ENCODE data around the gene TCF3. TPM values are rescaled to one million over a fixed set of nuclear protein-coding genes. Genes with fewer than 3 reads are reported as not detected.

Gene TCF3
- polyA plus RNA-seq, 2 donors, result 23.1 to 27.1 TPM

GRCh38 chr19:1622007-1622406 lies 30.4 kb downstream of the TCF3 start:
- H3K4me1 ChIP-seq (ENCODE audit: control insufficient read depth in 2 of 2, insufficient read depth in 2 of 2, low read length in 1 of 2), result no peaks in the 10 kb centered on the region
- peaks cover 0 to 39% of the 10 kb centered on the region in 2 donors for H3K36me3 ChIP-seq (ENCODE audit: control insufficient read depth in 2 of 2, insufficient read depth in 2 of 2, low read length in 1 of 2)
- no peaks in the 10 kb centered on the region for H3K27me3 ChIP-seq (ENCODE audit: control insufficient read depth in 1 of 2, insufficient read depth in 2 of 2, low read length in 2 of 2)
- H3K27ac ChIP-seq (ENCODE audit: low read depth in 2 of 2, low read length in 1 of 2), result no peak overlapping the region
- WGBS, 2 donors, result 91 to 92% methylated on average over 22 to 23 of the region's 23 CpGs
- H3K9me3 ChIP-seq (ENCODE audit: control insufficient read depth in 2 of 2, insufficient read depth in 1 of 2, low read depth in 1 of 2, low read length in 1 of 2), result no peaks in the 10 kb centered on the region
- H3K4me3 ChIP-seq (ENCODE audit: low read depth in 1 of 2, low read length in 2 of 2), result no peak overlapping the region

- Histone ChIP-seq H3K9me3 (ENCODE audit: control insufficient read depth in 2 of 2, insufficient read depth in 1 of 2, low read depth in 1 of 2, low read length in 1 of 2) (no peaks in the 10 kb centered on the region), H3K27ac (ENCODE audit: low read depth in 2 of 2, low read length in 1 of 2) (no peak overlapping the region), H3K4me1 (ENCODE audit: control insufficient read depth in 2 of 2, insufficient read depth in 2 of 2, low read length in 1 of 2) (no peaks in the 10 kb centered on the region), H3K27me3 (ENCODE audit: control insufficient read depth in 1 of 2, insufficient read depth in 2 of 2, low read length in 2 of 2) (no peaks in the 10 kb centered on the region), H3K36me3 (ENCODE audit: control insufficient read depth in 2 of 2, insufficient read depth in 2 of 2, low read length in 1 of 2) (peaks cover 0 to 39% of the 10 kb centered on the region in 2 donors), H3K4me3 (ENCODE audit: low read depth in 1 of 2, low read length in 2 of 2) (no peak overlapping the region)
- WGBS, 2 donors, result 92 to 95% methylated on average over 23 of the region's 23 CpGs
Measured at GRCh38 chr19:1621574-1621973, 30.8 kb downstream of the TCF3 start.

- 90 to 92% methylated on average over 19 of the region's 19 CpGs for WGBS, 2 donors
- no peaks in the 10 kb centered on the region for H3K27me3 ChIP-seq (ENCODE audit: control insufficient read depth in 1 of 2, insufficient read depth in 2 of 2, low read length in 2 of 2)
- H3K4me1 ChIP-seq (ENCODE audit: control insufficient read depth in 2 of 2, insufficient read depth in 2 of 2, low read length in 1 of 2), result no peaks in the 10 kb centered on the region
- H3K27ac ChIP-seq (ENCODE audit: low read depth in 2 of 2, low read length in 1 of 2), result no peak overlapping the region
- H3K36me3 ChIP-seq (ENCODE audit: control insufficient read depth in 2 of 2, insufficient read depth in 2 of 2, low read length in 1 of 2), result peaks cover 0 to 39% of the 10 kb centered on the region in 2 donors
- no peaks in the 10 kb centered on the region for H3K9me3 ChIP-seq (ENCODE audit: control insufficient read depth in 2 of 2, insufficient read depth in 1 of 2, low read depth in 1 of 2, low read length in 1 of 2)
- H3K4me3 ChIP-seq (ENCODE audit: low read depth in 1 of 2, low read length in 2 of 2), result no peak overlapping the region
Measured at GRCh38 chr19:1621021-1621420, 31.4 kb downstream of the TCF3 start.

GRCh38 chr19:1620502-1620901 lies 31.9 kb downstream of the TCF3 start:
- 89 to 90% methylated on average over 11 of the region's 11 CpGs for WGBS, 2 donors
- H3K36me3 ChIP-seq (ENCODE audit: control insufficient read depth in 2 of 2, insufficient read depth in 2 of 2, low read length in 1 of 2), result peaks cover 0 to 42% of the 10 kb centered on the region in 2 donors

GRCh38 chr19:1619703-1620102 lies 32.7 kb downstream of the TCF3 start:
- 87 to 89% methylated on average over 17 to 18 of the region's 18 CpGs for WGBS, 2 donors
- Histone ChIP-seq H3K4me1 (ENCODE audit: control insufficient read depth in 2 of 2, insufficient read depth in 2 of 2, low read length in 1 of 2) (no peaks in the 10 kb centered on the region), H3K36me3 (ENCODE audit: control insufficient read depth in 2 of 2, insufficient read depth in 2 of 2, low read length in 1 of 2) (peaks cover 2 to 44% of the 10 kb centered on the region in 2 donors), H3K9me3 (ENCODE audit: control insufficient read depth in 2 of 2, insufficient read depth in 1 of 2, low read depth in 1 of 2, low read length in 1 of 2) (no peaks in the 10 kb centered on the region), H3K4me3 (ENCODE audit: low read depth in 1 of 2, low read length in 2 of 2) (no peak overlapping the region), H3K27ac (ENCODE audit: low read depth in 2 of 2, low read length in 1 of 2) (no peak overlapping the region), H3K27me3 (ENCODE audit: control insufficient read depth in 1 of 2, insufficient read depth in 2 of 2, low read length in 2 of 2) (no peaks in the 10 kb centered on the region)

More at GRCh38 chr19:1620502-1620901, 31.9 kb downstream of the TCF3 start:
- Histone ChIP-seq H3K9me3 (ENCODE audit: control insufficient read depth in 2 of 2, insufficient read depth in 1 of 2, low read depth in 1 of 2, low read length in 1 of 2) (no peaks in the 10 kb centered on the region), H3K27me3 (ENCODE audit: control insufficient read depth in 1 of 2, insufficient read depth in 2 of 2, low read length in 2 of 2) (no peaks in the 10 kb centered on the region), H3K4me3 (ENCODE audit: low read depth in 1 of 2, low read length in 2 of 2) (no peak overlapping the region), H3K27ac (ENCODE audit: low read depth in 2 of 2, low read length in 1 of 2) (no peak overlapping the region), H3K4me1 (ENCODE audit: control insufficient read depth in 2 of 2, insufficient read depth in 2 of 2, low read length in 1 of 2) (no peaks in the 10 kb centered on the region)

- WGBS, 2 donors, result 90 to 91% methylated on average over 22 to 26 of the region's 26 CpGs
- no peaks in the 10 kb centered on the region for H3K9me3 ChIP-seq (ENCODE audit: control insufficient read depth in 2 of 2, insufficient read depth in 1 of 2, low read depth in 1 of 2, low read length in 1 of 2)
- no peak overlapping the region for H3K27ac ChIP-seq (ENCODE audit: low read depth in 2 of 2, low read length in 1 of 2)
- H3K4me1 ChIP-seq (ENCODE audit: control insufficient read depth in 2 of 2, insufficient read depth in 2 of 2, low read length in 1 of 2), result no peaks in the 10 kb centered on the region
- peaks cover 7 to 49% of the 10 kb centered on the region in 2 donors for H3K36me3 ChIP-seq (ENCODE audit: control insufficient read depth in 2 of 2, insufficient read depth in 2 of 2, low read length in 1 of 2)
- no peaks in the 10 kb centered on the region for H3K27me3 ChIP-seq (ENCODE audit: control insufficient read depth in 1 of 2, insufficient read depth in 2 of 2, low read length in 2 of 2)
- H3K4me3 ChIP-seq (ENCODE audit: low read depth in 1 of 2, low read length in 2 of 2), result no peak overlapping the region
Measured at GRCh38 chr19:1619094-1619439, 33.3 kb downstream of the TCF3 start.

DNA sequence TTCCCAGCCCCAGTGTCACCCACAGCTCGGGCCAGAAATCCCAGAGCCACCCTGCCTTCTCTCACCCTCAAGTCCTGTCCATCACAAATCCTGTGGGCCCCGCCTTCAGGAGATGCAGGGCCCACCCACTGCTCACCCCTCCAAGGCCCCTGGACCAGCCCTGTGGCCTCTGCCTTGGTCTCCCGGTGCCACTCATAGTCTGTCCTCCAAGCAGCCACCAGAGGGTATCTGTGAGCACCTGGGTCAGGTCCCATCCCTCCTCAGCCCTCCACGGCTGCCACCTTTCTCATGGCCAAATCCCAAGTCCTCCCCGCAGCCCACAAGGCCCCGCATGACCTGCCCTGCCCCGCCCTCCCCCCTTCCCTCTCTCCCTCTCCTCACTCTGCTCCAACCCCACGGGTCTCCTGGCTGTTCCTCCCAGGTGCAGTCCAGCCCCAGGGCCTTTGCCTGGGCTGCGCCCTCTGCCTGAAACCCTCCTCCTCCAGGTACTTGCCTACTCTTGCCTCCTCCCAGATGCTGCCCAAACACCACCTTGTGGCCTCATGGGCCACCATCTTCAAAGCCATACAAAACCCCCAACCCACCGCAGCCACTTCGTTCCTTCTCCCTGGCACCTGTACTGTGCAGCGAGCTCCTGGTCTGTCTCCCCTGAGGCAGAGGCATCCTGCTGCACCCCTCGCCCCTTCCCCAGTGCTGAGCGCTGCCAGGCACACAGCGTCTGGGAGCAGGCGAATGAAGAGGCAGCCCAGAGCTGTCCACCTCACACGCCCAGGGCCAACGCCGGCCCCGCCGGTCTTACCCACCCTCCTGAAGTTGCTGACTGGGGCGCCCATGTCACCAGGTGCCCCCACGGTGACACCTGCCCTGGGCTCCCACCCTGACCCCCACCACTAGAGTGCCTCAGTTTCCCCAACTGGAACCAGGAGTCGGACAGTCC lies 34.0 kb downstream of the TCF3 start:
- no peak overlapping the region for H3K27ac ChIP-seq (ENCODE audit: low read depth in 2 of 2, low read length in 1 of 2)
- H3K4me3 ChIP-seq (ENCODE audit: low read depth in 1 of 2, low read length in 2 of 2), result no peak overlapping the region
- 77 to 78% methylated on average over 24 of the region's 24 CpGs for WGBS, 2 donors
- no peaks in the 10 kb centered on the region for H3K9me3 ChIP-seq (ENCODE audit: control insufficient read depth in 2 of 2, insufficient read depth in 1 of 2, low read depth in 1 of 2, low read length in 1 of 2)
- no peaks in the 10 kb centered on the region for H3K27me3 ChIP-seq (ENCODE audit: control insufficient read depth in 1 of 2, insufficient read depth in 2 of 2, low read length in 2 of 2)
- H3K4me1 ChIP-seq (ENCODE audit: control insufficient read depth in 2 of 2, insufficient read depth in 2 of 2, low read length in 1 of 2), result no peaks in the 10 kb centered on the region
- peaks cover 7 to 56% of the 10 kb centered on the region in 2 donors for H3K36me3 ChIP-seq (ENCODE audit: control insufficient read depth in 2 of 2, insufficient read depth in 2 of 2, low read length in 1 of 2)

- H3K27ac ChIP-seq (ENCODE audit: low read depth in 2 of 2, low read length in 1 of 2), result no peak overlapping the region
- H3K4me1 ChIP-seq (ENCODE audit: control insufficient read depth in 2 of 2, insufficient read depth in 2 of 2, low read length in 1 of 2), result no peaks in the 10 kb centered on the region
- no peaks in the 10 kb centered on the region for H3K27me3 ChIP-seq (ENCODE audit: control insufficient read depth in 1 of 2, insufficient read depth in 2 of 2, low read length in 2 of 2)
- H3K9me3 ChIP-seq (ENCODE audit: control insufficient read depth in 2 of 2, insufficient read depth in 1 of 2, low read depth in 1 of 2, low read length in 1 of 2), result no peaks in the 10 kb centered on the region
- WGBS, 2 donors, result 61 to 64% methylated on average over 4 of the region's 4 CpGs
- no peak overlapping the region for H3K4me3 ChIP-seq (ENCODE audit: low read depth in 1 of 2, low read length in 2 of 2)
- H3K36me3 ChIP-seq (ENCODE audit: control insufficient read depth in 2 of 2, insufficient read depth in 2 of 2, low read length in 1 of 2), result peaks cover 7 to 64% of the 10 kb centered on the region in 2 donors
Measured at GRCh38 chr19:1616875-1617274, 35.5 kb downstream of the TCF3 start.

- H3K27me3 ChIP-seq (ENCODE audit: control insufficient read depth in 1 of 2, insufficient read depth in 2 of 2, low read length in 2 of 2), result no peaks in the 10 kb centered on the region
- H3K4me3 ChIP-seq (ENCODE audit: low read depth in 1 of 2, low read length in 2 of 2), result no peak overlapping the region
- H3K36me3 ChIP-seq (ENCODE audit: control insufficient read depth in 2 of 2, insufficient read depth in 2 of 2, low read length in 1 of 2), result peaks cover 7 to 64% of the 10 kb centered on the region in 2 donors
- no peaks in the 10 kb centered on the region for H3K4me1 ChIP-seq (ENCODE audit: control insufficient read depth in 2 of 2, insufficient read depth in 2 of 2, low read length in 1 of 2)
- no peak overlapping the region for H3K27ac ChIP-seq (ENCODE audit: low read depth in 2 of 2, low read length in 1 of 2)
- 84 to 87% methylated on average over 8 of the region's 8 CpGs for WGBS, 2 donors
- H3K9me3 ChIP-seq (ENCODE audit: control insufficient read depth in 2 of 2, insufficient read depth in 1 of 2, low read depth in 1 of 2, low read length in 1 of 2), result no peaks in the 10 kb centered on the region
Measured at GRCh38 chr19:1616396-1616795, 36.0 kb downstream of the TCF3 start.

Measured in esophagus (tissue), 2 donors.